Measurements from ENCODE around the gene CAMK2G.
"Not testable (repeated sequence)": the region's sequence is repeated elsewhere in the genome, so short reads cannot be mapped to it uniquely, and the experiment has no call there.

The CAMK2G gene
- total RNA-seq = 61.7 to 83.7 reads per million in 2 donors

DNA sequence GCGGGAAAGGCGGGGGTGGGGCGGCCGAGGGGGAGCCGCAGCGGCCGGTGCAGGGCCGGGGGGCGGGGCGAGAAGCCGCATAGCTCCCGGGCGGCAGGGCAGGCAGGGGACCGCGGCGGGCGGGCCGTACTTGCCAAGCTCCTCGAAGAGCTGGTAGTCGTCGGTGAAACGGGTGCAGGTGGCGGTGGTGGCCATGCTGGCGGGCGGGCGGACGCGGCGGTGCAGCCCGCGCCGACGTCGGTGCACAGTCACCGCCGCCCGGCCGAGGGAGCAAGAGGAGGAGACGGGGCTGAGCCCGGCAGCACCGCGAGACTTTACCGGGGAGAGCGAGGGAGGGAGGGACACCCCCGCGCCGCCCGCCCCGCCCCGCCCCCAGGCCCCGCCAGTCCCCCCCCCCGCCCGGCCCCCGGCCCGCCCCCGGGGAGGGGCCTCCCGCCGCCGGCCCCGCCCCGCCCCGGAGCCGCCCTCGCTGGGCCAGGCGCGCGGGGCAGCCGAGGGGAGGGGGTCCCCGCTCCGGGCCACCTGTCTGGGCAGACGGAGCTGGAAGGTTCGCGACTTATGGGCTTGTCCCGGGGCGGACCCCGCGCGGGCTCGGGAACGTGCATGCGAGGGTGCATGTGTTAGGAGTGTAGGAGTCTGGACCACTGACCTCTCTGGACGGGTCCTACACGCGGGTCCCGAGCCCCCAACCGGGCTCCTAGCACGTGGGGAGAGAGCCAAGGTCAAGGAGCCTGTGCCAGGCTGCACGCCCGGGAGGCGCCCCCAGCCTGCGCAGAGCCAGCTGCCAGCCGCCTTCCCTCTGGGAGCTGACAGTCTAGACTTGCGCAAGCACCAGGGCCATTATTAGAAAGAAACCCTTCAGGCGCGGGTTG lies at the start of gene CAMK2G:
TSS of gene CAMK2G (minus strand) at position 289 of the 872 bp plus-strand sequence. CDS start at position 195, 94 bp downstream.
- peak; percentile 69 for DNase-seq

DNA sequence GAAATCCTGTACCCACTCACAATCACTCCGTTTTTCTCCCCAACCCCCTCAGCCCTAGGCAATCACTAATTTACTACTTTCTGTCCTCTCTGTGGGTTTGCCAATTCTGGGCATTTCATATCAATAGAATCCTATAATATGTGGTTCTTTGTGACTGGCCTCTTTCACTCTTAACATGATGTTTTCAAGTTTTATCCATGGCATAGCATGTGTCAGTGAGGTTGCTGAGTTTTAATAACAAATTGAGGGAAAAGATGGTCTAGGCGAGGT lies 48.4 kb upstream of the CAMK2G start:
- no peak for DNase-seq

GRCh38 chr10:73922007-73922863 lies 47.9 kb upstream of the CAMK2G start:
- no peak for DNase-seq

- no peak for DNase-seq
These were observed 45.7 kb upstream of the CAMK2G start for GRCh38 chr10:73920089-73920488.

- not testable (repeated sequence) for DNase-seq
These were observed 45.1 kb upstream of the CAMK2G start for GRCh38 chr10:73919481-73919880.

GRCh38 chr10:73917566-73918305 lies 43.4 kb upstream of the CAMK2G start:
- DNase-seq = no peak

DNA sequence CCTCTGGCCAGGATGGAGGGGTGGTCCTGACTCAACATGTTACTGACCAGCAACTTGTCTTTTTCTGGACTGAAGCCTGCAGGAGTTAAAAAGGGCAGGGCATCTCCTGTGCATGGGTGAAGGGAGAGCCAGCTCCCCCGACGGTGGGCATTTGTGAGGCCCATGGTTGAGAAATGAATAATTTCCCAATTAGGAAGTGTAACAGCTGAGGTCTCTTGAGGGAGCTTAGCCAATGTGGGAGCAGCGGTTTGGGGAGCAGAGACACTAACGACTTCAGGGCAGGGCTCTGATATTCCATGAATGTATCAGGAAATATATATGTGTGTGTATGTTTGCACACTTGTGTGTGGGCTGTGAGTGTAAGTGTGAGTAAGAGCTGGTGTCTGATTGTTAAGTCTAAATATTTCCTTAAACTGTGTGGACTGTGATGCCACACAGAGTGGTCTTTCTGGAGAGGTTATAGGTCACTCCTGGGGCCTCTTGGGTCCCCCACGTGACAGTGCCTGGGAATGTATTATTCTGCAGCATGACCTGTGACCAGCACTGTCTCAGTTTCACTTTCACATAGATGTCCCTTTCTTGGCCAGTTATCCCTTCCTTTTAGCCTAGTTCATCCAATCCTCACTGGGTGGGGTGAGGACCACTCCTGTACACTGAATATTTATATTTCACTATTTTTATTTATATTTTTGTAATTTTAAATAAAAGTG lies 42.6 kb upstream of the CAMK2G start:
- DNase-seq = no peak

DNA sequence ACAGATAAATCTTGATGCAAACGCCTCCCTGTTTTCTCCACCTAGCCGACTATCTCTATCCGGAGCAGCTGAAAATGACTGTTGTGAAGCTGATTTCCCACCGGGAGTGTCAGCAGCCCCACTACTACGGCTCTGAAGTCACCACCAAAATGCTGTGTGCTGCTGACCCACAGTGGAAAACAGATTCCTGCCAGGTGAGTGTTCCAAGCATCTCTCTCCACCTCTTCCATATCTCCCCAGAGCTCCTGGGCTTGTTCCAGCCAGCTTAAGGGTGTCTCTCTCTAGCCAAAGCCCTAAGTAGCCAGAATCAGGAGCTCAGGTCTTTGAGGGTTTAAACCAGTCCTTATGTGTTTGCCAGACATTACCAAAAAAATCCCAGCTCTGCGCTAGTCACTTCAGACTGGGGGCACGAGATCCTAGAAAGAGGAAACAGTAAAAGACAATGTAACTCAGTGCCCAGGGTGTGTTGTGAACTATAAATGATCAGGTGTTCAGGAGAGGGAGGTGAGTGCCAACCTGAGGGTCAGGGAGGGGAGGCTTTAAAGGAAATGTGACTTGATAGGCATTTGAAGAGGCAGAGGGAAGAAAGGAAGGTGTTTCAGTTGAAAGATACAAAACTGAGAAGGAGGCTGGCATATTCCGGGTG lies 41.0 kb upstream of the CAMK2G start:
- DNase-seq = no peak

- no peak for DNase-seq
These were observed 39.7 kb upstream of the CAMK2G start for GRCh38 chr10:73914036-73914435.

- DNase-seq = no peak
These were observed 37.2 kb upstream of the CAMK2G start for GRCh38 chr10:73911553-73912004.

DNA sequence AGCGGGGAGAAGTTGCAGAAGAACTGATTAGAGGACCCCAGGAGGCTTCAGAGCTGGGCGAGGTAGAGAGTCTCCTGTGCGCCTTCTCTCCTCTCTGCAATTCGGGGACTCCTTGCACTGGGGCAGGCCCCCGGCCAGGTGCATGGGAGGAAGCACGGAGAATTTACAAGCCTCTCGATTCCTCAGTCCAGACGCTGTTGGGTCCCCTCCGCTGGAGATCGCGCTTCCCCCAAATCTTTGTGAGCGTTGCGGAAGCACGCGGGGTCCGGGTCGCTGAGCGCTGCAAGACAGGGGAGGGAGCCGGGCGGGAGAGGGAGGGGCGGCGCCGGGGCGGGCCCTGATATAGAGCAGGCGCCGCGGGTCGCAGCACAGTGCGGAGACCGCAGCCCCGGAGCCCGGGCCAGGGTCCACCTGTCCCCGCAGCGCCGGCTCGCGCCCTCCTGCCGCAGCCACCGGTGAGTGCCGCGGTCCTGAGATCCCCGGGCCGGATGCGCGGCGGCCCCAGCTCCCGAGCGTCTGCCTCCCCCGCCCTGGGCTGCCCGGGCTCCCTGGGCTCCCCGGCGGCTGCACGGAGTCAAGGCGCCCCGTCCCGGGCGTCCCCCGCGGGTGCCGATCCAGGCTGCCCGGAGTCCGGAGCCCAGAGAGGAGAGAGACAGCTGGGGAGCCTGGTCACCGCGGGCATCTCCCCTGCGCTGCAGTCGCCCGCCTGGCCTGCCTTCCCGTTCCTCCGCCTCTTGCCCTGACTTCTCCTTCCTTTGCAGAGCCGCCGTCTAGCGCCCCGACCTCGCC lies 36.6 kb upstream of the CAMK2G start, which contains the start of gene PLAU:
TSS of gene PLAU (plus strand) at position 369 of the 789 bp plus-strand sequence. CDS start 424 bp downstream, outside the sequence.
- DNase-seq = peak; percentile 39

GRCh38 chr10:73910401-73910763 lies 36.0 kb upstream of the CAMK2G start:
- DNase-seq = no peak

- DNase-seq = no peak
These were observed 35.3 kb upstream of the CAMK2G start for GRCh38 chr10:73909540-73910115.

- DNase-seq = no peak
These were observed 34.6 kb upstream of the CAMK2G start for GRCh38 chr10:73908853-73909539.

DNA sequence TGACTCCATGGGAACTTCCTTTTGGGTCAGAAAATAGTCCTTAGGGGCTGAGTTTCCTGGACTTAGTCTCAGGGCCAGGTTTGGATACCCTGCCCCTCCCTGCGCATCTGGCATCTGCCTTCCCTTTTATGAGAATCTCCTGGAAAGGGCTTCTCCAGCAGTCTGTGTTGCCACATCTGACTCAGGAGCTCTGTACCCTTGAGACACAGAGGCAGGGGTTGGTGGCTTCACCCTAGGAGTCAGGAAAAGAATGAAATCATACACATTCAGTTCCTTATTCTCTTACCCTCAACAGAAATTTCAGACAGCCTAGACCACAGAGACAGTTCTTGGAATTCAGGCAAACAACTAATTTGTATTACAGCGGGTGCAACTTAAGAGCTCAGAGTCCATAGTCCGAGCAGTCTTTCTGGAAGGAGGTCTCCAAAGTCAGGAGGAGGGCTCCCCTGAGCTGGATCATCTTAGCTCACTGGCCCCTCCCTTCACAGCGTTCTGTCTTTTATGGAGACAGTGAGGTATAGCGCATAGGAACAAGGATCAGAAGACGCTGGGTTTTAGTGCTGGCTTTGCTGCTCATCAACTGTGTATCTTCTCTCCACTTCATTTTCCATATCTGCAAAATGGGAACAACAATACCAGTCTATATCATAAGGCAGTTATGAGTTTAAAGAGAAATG lies 33.6 kb upstream of the CAMK2G start:
- DNase-seq = no peak

GRCh38 chr10:73906524-73907447 lies 32.4 kb upstream of the CAMK2G start:
- no peak for DNase-seq

GRCh38 chr10:73905256-73906020 lies 31.1 kb upstream of the CAMK2G start:
- DNase-seq = no peak
